ENCODE measurements around the gene NIT1. TPM values are rescaled to one million over a fixed set of nuclear protein-coding genes. Genes with fewer than 3 reads are reported as not detected.

Gene NIT1
- total and polyA plus RNA-seq, 2 experiments from 2014 or later, result 64.6 to 65.9 TPM

GRCh38 chr1:161128591-161129420 is 10.9 kb downstream of the NIT1 start:
- Histone ChIP-seq H3K4me1 (ENCODE audit: low read depth) (peaks cover 28% of the 10 kb centered on the region), H3K4me3 (no peak overlapping the region), H3K36me3 (peaks cover 5% of the 10 kb centered on the region), H3K27ac (no peak overlapping the region), H3K9me3 (ENCODE audit: low read depth) (no peaks in the 10 kb centered on the region), H3K27me3 (no peaks in the 10 kb centered on the region)
- TF ChIP-seq, protein P1, sequence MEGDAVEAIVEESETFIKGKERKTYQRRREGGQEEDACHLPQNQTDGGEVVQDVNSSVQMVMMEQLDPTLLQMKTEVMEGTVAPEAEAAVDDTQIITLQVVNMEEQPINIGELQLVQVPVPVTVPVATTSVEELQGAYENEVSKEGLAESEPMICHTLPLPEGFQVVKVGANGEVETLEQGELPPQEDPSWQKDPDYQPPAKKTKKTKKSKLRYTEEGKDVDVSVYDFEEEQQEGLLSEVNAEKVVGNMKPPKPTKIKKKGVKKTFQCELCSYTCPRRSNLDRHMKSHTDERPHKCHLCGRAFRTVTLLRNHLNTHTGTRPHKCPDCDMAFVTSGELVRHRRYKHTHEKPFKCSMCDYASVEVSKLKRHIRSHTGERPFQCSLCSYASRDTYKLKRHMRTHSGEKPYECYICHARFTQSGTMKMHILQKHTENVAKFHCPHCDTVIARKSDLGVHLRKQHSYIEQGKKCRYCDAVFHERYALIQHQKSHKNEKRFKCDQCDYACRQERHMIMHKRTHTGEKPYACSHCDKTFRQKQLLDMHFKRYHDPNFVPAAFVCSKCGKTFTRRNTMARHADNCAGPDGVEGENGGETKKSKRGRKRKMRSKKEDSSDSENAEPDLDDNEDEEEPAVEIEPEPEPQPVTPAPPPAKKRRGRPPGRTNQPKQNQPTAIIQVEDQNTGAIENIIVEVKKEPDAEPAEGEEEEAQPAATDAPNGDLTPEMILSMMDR (IDR thresholded peaks at IDR 0.05; ENCODE audit: low read depth, low read length), result no peak
- DNase-seq (ENCODE audit: low read depth in 1 of 2, low spot score in 1 of 2), result no peak

- Histone ChIP-seq H3K4me3 (no peak overlapping the region), H3K27ac (no peak overlapping the region), H3K4me1 (ENCODE audit: low read depth) (peaks cover 30% of the 10 kb centered on the region), H3K27me3 (no peaks in the 10 kb centered on the region), H3K36me3 (no peaks in the 10 kb centered on the region), H3K9me3 (ENCODE audit: low read depth) (no peaks in the 10 kb centered on the region)
- DNase-seq (ENCODE audit: low read depth in 1 of 2, low spot score in 1 of 2), result no peak
- TF ChIP-seq, protein P1 (IDR thresholded peaks at IDR 0.05; ENCODE audit: low read depth, low read length), result no peak
These were observed 12.4 kb downstream of the NIT1 start for GRCh38 chr1:161130266-161130665.

DNA sequence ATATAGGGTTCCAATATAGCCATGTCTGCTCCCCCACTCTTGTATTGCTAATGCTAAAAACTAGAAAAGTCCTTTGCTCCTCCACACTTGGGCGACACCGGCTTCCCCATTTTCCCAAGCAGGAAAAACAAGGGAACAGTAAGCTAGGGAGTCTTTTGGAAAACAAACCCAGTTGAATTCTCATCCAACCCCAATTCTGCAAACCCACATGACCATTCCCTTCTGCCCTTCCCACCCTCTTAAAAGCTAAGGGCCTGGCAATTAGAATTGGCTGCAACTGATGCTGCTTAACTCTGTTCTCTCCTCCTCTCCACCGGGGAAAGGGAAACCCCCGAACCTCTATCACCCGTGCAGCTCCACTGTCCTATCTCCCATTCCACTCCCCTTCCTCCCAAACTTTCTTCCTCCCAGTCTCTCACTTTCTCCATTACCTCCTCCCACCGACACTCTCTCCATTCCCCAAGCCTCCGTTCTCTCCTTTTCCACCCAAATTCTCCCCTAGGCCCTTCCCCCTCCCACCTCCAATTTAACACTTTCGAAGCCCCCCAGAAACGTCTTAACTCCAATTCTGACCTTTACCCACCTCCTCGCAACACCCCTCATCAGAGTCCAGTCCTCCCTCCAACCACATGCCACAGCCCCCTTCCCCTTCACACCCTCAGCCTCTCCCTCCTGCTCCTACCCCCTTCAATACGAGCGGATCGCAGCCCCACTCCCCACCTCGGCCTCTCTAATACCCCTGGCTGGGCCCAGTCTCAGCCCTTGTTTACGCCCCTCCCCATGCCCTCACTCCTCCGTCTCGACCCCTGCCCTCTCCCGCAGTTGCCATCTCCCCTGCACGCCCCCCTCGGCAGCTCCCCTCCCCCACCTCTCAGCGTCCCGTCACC is 13.9 kb downstream of the NIT1 start:
- Histone ChIP-seq H3K9me3 (ENCODE audit: low read depth) (no peaks in the 10 kb centered on the region), H3K27me3 (no peaks in the 10 kb centered on the region), H3K4me3 (peak overlapping the region; percentile 60), H3K27ac (peak overlapping the region; percentile 97), H3K4me1 (ENCODE audit: low read depth) (peaks cover 30% of the 10 kb centered on the region), H3K36me3 (no peaks in the 10 kb centered on the region)
- peak in 1 of 2 donors; percentile 64 for DNase-seq (ENCODE audit: low read depth in 1 of 2, low spot score in 1 of 2)
- TF ChIP-seq, protein P1 (IDR thresholded peaks at IDR 0.05; ENCODE audit: low read depth, low read length), result no peak

GRCh38 chr1:161132410-161133219 is 14.7 kb downstream of the NIT1 start, which contains the start of gene DEDD:
TSS of gene DEDD (minus strand) at chr1:161132667. CDS start at chr1:161124462, 8,205 bp downstream.
- Histone ChIP-seq H3K36me3 (no peaks in the 10 kb centered on the region), H3K4me1 (ENCODE audit: low read depth) (peaks cover 30% of the 10 kb centered on the region), H3K9me3 (ENCODE audit: low read depth) (no peaks in the 10 kb centered on the region), H3K27ac (peak within 1 kb of the TSS; percentile 97), H3K27me3 (no peaks in the 10 kb centered on the region), H3K4me3 (peak within 1 kb of the TSS; percentile 60)
- TF ChIP-seq, protein P1 (IDR thresholded peaks at IDR 0.05; ENCODE audit: low read depth, low read length), result no peak
- DNase-seq (ENCODE audit: low read depth in 1 of 2, low spot score in 1 of 2), result peak; percentile 96 to 98

- Histone ChIP-seq H3K27ac (peak overlapping the region; percentile 97), H3K4me3 (peak overlapping the region; percentile 60), H3K9me3 (ENCODE audit: low read depth) (no peaks in the 10 kb centered on the region), H3K4me1 (ENCODE audit: low read depth) (peaks cover 33% of the 10 kb centered on the region), H3K27me3 (no peaks in the 10 kb centered on the region), H3K36me3 (no peaks in the 10 kb centered on the region)
- no peak for DNase-seq (ENCODE audit: low read depth in 1 of 2, low spot score in 1 of 2)
- TF ChIP-seq, protein P1 (IDR thresholded peaks at IDR 0.05; ENCODE audit: low read depth, low read length), result no peak
These were observed 15.4 kb downstream of the NIT1 start for GRCh38 chr1:161133220-161133740.

Measured in cardiac muscle cell (in vitro differentiated cells and primary cell).